Progenitor cell of endocrine pancreas (in vitro differentiated cells): ENCODE measurements around the gene PLK4. TPM values are rescaled to one million over a fixed set of nuclear protein-coding genes. Genes with fewer than 3 reads are reported as not detected.
"Not testable (repeated sequence)": the region's sequence is repeated elsewhere in the genome, so short reads cannot be mapped to it uniquely, and the experiment has no call there.

Experiments used
- DNase-seq: peaks from one replicate; pipeline ENCODE4 v3.0.0; 2021; ENCODE audit warnings: low spot score; ENCODE audit not compliant: unreplicated experiment
- H3K27ac Mint-ChIP-seq: 2 replicates; pipeline ENCODE4 v1.8.0; 2021; ENCODE audit warnings: mild to moderate bottlenecking, moderate library complexity, mixed read lengths
- H3K27me3 Mint-ChIP-seq: 2 replicates; pipeline ENCODE4 v1.8.0; 2021; ENCODE audit warnings: mixed read lengths
- H3K36me3 Mint-ChIP-seq: 2 replicates; pipeline ENCODE4 v1.8.0; 2022; ENCODE audit warnings: mixed read lengths; ENCODE audit not compliant: insufficient read depth
- H3K4me1 Mint-ChIP-seq: 2 replicates; pipeline ENCODE4 v1.8.0; 2021; ENCODE audit warnings: low read depth, mixed read lengths
- H3K4me3 Mint-ChIP-seq: 2 replicates; pipeline ENCODE4 v1.8.0; 2021; ENCODE audit warnings: low read depth, mild to moderate bottlenecking, moderate library complexity, mixed read lengths
- H3K9me3 Mint-ChIP-seq: 2 replicates; pipeline ENCODE4 v1.8.0; 2021; ENCODE audit warnings: low read depth, mixed read lengths
- CTCF ChIP-seq: fragments of 200-600 bp; sonication (generic); IDR thresholded peaks from one replicate; pipeline ENCODE4 v1.5.0; 2021; ENCODE audit warnings: antibody characterized with exemption, mild to moderate bottlenecking; ENCODE audit not compliant: unreplicated experiment
- total RNA-seq: library from RNA; stranded (reverse); gene quantifications from 2 replicates; pipeline ENCODE4 v1.2.1, GENCODE V29; 2021

The PLK4 gene
- total RNA-seq, 1 donor from 2014 or later, result 21.7 TPM

DNA sequence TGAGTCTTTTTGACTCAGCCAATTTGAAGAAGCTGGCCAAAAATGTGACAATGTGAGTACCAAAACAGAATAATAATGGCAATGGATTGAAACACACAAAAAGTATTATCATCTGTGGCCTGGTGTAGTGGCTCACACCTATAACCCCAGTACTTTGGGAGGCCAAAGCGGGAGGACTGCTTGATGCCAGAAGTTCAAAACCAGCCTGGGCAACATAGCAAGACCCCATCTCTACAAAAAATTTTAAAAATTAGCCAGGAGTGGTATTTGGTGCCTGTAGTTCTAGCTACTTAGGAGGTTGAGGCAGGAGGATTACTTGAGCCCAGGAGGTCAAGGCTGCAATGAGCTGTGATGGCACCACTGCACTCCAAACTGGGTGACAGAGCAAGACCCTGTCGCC is 41.5 kb downstream of the PLK4 start:
- Mint-ChIP-seq H3K4me3 (no peak overlapping the region), H3K36me3 (peaks cover 25% of the 10 kb centered on the region), H3K9me3 (peaks cover 9% of the 10 kb centered on the region)

GRCh38 chr4:127925720-127926119 is 45.0 kb downstream of the PLK4 start:
- H3K36me3 Mint-ChIP-seq, result peaks cover 25% of the 10 kb centered on the region
- DNase-seq, H3K4me1 Mint-ChIP-seq, H3K9me3 Mint-ChIP-seq, H3K27me3 Mint-ChIP-seq, H3K27ac Mint-ChIP-seq, H3K4me3 Mint-ChIP-seq: not testable (repeated sequence)

More for the DNA sequence above, 41.5 kb downstream of the PLK4 start:
- no peak overlapping the region for H3K27ac Mint-ChIP-seq
- no peaks in the 10 kb centered on the region for H3K4me1 Mint-ChIP-seq
- no peaks in the 10 kb centered on the region for H3K27me3 Mint-ChIP-seq
- TF ChIP-seq CTCF, result no peak
- no peak for DNase-seq

DNA sequence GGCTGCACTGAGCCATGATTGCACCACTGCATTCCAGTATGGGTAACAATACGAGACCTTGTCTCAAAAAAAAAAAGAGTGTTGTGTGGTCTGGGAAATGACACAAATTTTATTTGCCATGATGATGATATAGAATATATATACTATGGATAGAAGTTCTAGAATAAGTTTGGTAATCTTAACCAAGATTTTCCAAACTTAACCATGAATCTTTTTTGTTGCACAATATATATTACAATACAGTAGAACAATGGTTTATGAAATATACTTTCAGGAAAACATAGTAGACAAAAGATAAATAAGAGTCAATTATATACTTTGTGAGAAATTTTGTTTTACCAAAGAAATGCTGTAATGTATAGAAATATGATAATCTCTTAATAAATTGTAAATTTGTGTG is 49.5 kb downstream of the PLK4 start:
- Mint-ChIP-seq H3K27ac (peak overlapping the region; percentile 41), H3K4me3 (no peak overlapping the region), H3K4me1 (no peaks in the 10 kb centered on the region)

DNA sequence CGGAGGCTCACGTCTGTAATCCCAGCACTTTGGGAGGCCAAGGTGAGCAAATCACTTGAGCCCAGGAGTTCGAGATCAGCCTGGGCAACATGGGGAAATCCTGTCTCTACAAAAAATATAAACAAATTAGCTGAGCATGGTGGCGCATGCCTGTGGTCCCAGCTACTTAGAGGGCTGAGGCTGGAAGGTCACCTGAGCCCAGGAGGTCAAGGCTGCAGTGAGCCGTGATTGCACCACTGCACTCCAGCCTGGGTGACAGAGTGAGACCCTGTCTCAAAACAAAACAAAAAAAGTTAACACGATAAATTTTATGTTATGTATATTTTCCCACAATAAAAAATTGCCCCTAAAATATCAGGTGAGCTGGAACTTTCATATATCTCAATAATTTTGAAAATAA is 51.1 kb downstream of the PLK4 start:
- not testable (repeated sequence) for H3K4me3 Mint-ChIP-seq, H3K27ac Mint-ChIP-seq, DNase-seq, H3K9me3 Mint-ChIP-seq, H3K36me3 Mint-ChIP-seq, H3K27me3 Mint-ChIP-seq, H3K4me1 Mint-ChIP-seq

More for the DNA sequence above, 49.5 kb downstream of the PLK4 start:
- Mint-ChIP-seq H3K36me3 (peaks cover 14% of the 10 kb centered on the region), H3K27me3 (no peaks in the 10 kb centered on the region), H3K9me3 (peaks cover 2% of the 10 kb centered on the region)
- TF ChIP-seq CTCF, result no peak
- DNase-seq, result no peak

GRCh38 chr4:127936974-127937373 is 56.3 kb downstream of the PLK4 start:
- TF ChIP-seq CTCF, result no peak
- Mint-ChIP-seq H3K4me3 (no peak overlapping the region), H3K9me3 (no peaks in the 10 kb centered on the region), H3K27ac (no peak overlapping the region), H3K4me1 (no peaks in the 10 kb centered on the region), H3K36me3 (peaks cover 14% of the 10 kb centered on the region), H3K27me3 (no peaks in the 10 kb centered on the region)
- no peak for DNase-seq

Other genes starting within 250 kb of the PLK4 start
- 18.0 and 18.8 TPM in 2 replicates for gene INTU, start 247.9 kb upstream of the PLK4 start, total RNA-seq
- not detected in 2 replicates for gene SLC25A31, start 150.5 kb upstream of the PLK4 start, total RNA-seq
- 3.5 and 4.8 TPM in 2 replicates for gene HSPA4L, start 98.6 kb upstream of the PLK4 start, total RNA-seq
- 28.7 and 32.6 TPM in 2 replicates for gene MFSD8, start 84.3 kb downstream of the PLK4 start, total RNA-seq
- gene ABHD18, start 84.5 kb downstream of the PLK4 start, total RNA-seq, result 19.4 and 19.9 TPM in 2 replicates
- gene LARP1B, start 180.4 kb downstream of the PLK4 start, total RNA-seq, result 22.3 and 23.2 TPM in 2 replicates